Activated CD8-positive, alpha-beta memory T cell treated with anti-CD3 and anti-CD28 coated beads for 1 hour (primary cell): Measurements from ENCODE around the gene AHDC1.

ENCODE experiments used
- DNase-seq, 2 donors: peaks; one replicate each; pipeline ENCODE4 v3.0.0-alpha.2; 2020; ENCODE audit warnings: low read depth in 1 of 2; ENCODE audit errors: extremely low read depth in 1 of 2

Gene AHDC1

DNA sequence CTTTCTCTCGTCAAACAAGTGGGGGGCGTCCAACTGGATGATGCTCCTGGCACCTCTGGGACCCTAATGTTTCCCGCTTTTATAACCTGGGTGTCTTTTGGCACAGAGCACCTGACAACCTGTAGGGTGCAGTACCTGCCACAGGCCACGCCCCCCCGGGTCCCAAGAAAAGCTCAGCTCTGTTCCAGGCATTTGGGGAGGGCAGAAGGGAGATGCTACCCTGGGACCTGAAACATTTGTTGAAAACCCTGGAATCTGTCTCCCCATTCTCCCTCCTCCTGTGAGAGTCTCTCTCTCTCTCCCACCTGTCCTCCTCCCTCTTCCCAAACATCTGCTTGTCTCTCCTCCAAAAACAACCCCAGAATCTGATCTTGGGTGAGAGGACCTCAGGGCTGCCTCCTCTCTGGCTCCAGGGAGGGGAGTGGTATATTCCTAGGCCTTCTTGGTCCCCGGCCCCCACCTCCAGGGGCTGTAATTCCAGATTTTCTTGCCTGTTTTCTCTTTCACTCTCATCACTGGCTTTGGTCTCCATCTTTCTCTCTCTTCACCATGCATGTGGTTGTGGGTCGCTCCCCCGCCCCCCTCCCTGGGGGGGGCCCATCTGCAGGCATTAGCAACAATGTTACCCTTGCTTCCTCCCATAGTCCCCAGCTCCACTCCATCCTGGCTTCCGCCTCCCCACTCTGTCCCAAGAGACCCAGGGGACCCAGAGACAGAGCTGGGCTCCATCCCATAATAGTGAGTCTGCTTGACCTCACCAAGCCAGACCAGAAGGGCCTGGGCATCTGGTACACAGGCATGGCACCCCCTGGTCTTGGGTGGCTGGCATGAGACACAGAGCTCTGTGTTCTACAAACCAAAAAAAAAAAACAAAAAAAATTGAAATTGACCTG is 4.1 kb downstream of the AHDC1 start:
- no peak for DNase-seq

DNA sequence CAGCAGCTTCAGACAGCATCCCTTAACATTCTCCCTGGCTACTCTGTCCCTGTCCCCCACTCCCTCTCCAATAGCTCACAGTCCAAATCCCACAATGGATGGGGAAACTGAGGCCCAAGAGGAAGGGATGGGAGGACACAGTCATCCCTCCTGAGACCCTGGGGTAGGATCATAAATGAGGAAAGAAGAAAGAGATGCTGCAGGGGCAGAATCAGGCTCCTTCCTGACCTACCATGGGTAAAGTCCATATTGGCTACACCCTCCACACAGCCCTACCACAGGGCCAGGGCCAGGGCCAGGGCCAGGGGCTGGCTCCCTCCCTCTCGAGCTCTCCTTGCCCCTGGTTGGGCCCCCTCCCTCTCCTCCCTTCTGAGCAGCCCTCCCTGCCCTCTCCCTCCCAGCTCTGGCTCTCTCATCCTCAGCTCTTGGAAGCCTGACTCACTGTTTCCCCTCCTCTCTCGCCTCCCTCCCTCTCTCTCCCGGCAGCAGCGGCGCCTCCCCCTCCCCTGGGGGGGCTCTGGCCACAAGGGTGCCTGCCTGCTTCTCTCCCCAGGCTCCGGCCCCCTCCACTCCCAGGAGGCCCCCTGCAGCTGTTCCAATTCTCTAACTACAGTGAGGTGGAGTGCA is 4.9 kb downstream of the AHDC1 start:
- peak in 1 of 2 donors; percentile 28 for DNase-seq

DNA sequence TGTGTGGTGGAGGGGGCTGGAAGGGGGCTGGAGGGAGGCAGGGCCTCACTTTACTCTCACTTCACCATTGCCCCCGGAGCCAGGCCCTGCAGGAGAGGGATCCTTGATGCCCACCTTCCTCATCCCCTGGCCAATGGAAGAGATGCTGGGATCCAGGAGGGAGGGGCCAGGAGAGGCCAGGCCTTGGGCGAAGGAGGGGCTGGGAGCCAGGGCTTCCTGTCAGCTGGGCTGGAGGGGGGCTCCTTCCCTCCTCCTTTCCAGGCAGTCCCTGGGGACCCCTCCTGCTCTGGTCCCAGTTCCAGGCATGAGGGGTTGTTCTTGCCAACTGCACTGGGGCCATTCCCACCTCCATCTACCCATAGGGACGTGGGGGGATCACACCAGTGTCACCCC is 5.7 kb downstream of the AHDC1 start:
- no peak for DNase-seq

GRCh38 chr1:27597516-27598294 is 6.2 kb downstream of the AHDC1 start:
- DNase-seq, result no peak

- DNase-seq, result no peak
Observed at GRCh38 chr1:27596986-27597385, 7.0 kb downstream of the AHDC1 start.

DNA sequence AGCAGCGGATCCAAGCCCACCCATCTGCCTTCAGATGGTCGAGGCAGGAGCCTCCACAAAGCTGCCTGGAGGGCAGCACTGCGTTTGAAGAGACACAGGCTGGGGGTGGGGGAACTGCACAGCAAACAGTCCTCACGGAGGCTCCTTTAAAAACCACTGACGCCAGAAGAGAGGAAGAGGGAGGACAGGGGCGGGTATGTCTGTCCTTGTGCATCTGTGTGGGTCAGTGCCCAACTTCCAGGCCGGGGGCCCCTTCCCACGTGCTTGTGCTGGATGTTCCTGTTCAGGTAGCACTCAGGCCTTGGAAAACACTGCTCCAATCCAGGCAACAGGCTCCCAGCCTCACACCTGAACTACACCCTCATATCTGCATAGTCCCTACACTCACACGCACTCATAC is 7.7 kb downstream of the AHDC1 start:
- no peak for DNase-seq

- no peak for DNase-seq
Observed at GRCh38 chr1:27595597-27595996, 8.3 kb downstream of the AHDC1 start.

GRCh38 chr1:27594564-27595510 is 9.1 kb downstream of the AHDC1 start:
- DNase-seq, result no peak

- no peak for DNase-seq
Observed at GRCh38 chr1:27593678-27594563, 10.0 kb downstream of the AHDC1 start.

GRCh38 chr1:27592931-27593677 is 10.8 kb downstream of the AHDC1 start:
- DNase-seq, result no peak

DNA sequence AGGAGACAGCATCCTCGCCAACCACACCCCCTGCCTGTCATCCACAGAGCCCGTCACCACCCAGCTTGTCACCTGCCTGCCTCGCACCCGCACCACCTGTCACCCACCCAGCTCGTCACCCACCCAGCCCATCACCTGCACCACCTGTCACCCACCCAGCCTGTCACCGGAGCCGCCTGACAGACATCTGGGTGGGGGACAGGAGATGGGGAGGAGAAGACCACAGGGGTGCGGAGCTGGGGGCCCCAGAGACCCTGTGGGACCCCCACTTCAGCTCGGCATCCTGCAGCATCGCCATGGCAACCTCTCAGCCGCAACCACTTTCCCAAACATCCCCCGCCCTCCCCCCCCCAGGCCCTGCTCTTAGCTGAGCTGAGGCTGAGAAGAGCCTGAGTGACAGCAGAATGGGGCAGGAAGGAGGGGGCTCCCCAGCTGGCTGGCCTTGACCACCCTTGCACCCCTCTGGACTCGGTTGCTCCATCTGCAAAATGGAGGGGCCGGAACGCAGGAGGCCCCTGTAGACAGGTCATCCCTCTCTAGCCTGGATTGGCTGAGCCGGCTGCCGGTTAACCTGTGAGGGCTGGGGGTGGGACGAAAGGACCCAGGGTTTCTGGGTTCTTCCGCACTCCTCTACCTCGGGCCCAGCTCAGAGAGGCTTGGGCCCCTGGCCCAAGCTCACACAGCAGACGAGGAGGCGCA is 11.6 kb downstream of the AHDC1 start:
- DNase-seq, result no peak

DNA sequence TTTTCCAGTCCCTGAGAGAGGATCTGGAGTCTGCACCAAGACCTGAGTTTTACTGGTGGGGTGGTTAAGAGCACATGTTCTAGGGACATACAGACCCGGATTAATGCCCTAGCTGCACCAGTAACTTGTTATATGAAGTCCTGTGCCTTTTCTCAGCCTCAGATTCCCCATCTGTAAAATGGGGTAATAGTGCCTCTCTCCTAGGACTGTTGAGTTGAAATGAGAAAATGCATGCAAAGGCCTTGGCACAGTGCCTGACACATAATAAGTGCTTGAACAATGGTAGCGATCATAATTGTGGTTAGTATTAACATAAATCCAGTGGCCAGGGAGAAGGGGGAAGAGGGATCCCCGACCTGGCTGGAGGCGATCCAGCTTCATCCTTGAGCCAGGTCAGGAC is 12.3 kb downstream of the AHDC1 start:
- no peak for DNase-seq

GRCh38 chr1:27590917-27591508 is 12.9 kb downstream of the AHDC1 start:
- no peak for DNase-seq

DNA sequence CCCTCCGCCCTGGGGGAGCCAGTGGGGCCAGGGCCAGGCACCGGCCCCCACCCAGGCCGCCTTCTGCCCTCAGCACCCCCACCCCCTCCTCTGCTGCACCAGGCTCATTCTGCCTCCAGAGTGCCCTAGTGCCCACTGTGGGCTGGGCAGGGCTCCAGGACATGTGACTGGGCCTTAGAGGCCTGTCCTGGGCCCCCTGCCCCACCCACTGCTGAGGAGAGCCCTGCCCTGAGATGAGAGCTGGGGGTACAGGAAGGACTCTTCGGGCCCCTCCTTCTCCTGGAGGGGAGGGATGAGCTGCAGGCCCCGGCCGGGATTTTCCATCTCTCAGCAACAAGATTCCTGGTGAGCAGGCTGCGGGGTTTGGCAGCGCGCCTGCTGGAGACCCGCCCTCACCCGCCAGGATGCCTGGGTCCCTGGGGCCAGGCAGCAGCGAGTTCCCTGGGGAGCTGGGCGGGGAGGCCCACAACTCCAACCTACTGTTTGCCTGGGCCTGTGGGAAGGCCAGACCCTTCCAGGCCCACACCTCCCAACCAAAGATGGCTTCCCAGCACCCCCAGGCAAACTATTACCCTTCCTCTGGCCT is 14.0 kb downstream of the AHDC1 start:
- DNase-seq, result no peak

- DNase-seq, result no peak
Observed at GRCh38 chr1:27589441-27589840, 14.5 kb downstream of the AHDC1 start.

DNA sequence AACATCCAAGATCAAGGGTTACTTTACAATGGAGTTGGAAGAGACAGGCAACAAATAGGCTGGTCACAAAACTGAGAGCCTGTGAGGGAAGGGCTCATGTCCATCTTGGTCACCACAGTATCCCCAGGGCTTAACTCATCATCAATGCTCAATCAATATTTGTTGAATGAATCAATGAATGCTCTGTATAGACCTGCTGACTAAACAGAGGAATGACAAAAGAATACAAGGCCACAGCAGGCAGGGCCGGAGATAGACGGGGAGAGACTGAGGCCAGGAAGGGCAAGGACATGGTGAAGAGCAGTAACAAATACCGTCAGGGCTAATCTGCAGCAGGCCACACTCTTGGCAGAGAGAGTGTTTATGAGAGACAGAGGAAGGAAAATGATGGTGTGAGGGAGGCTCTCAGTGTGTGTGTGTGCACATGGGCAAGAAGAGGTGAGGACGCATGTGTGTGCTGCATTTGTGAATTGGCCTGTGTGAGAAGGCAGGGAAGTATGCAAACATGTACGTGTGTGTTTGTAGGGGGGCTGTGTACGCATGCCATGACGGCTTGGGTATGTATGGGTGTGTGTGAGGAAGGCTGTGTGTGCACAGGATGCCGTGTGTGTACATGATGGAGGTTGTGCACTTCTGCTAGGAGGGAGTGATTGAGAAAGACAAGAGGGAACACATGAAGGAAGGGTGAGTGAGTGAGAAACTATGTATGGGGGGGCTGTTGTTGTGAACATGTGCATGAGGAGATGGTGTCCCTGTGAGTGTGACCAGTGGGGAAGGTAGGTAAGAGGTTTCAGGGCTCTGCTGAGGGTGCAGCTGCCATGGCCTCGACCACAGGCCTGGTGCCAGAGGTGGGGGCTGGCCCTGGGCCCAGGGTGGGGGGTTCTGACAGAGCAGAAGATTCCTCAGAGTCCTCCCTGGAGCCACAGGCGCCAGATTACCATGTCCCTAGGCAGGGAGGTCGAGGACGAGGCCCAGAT is 15.4 kb downstream of the AHDC1 start:
- no peak for DNase-seq
